HG03457 (cell line): ENCODE measurements around the gene H6PD.
"Not testable (repeated sequence)": the region's sequence is repeated elsewhere in the genome, so short reads cannot be mapped to it uniquely, and the experiment has no call there.

Source experiments
- ATAC-seq: cut with Tn5 transposase; IDR thresholded peaks from one replicate; pipeline ENCODE4 v1.9.1; 2021; ENCODE audit warnings: moderate number of reproducible peaks; ENCODE audit not compliant: unreplicated experiment

Gene H6PD

DNA sequence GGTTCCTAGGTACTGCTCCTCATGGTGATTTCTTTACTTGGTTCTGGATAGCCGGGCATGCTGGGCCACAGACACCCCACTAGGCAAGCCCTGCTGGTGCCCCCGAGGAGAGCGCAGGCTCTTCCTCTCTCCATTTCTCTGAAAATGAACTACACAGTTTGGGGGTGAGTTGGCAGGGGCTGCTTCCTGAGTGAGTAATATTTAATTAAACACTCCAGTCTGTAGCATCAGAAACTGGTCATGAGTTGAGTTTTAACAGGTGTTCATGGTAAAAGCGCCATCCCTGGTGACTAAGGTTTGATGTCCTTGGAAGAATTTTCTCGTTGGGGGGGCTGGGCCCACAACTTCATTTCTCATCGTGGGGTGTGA lies 59.8 kb downstream of the H6PD start:
- ATAC-seq: no peak

DNA sequence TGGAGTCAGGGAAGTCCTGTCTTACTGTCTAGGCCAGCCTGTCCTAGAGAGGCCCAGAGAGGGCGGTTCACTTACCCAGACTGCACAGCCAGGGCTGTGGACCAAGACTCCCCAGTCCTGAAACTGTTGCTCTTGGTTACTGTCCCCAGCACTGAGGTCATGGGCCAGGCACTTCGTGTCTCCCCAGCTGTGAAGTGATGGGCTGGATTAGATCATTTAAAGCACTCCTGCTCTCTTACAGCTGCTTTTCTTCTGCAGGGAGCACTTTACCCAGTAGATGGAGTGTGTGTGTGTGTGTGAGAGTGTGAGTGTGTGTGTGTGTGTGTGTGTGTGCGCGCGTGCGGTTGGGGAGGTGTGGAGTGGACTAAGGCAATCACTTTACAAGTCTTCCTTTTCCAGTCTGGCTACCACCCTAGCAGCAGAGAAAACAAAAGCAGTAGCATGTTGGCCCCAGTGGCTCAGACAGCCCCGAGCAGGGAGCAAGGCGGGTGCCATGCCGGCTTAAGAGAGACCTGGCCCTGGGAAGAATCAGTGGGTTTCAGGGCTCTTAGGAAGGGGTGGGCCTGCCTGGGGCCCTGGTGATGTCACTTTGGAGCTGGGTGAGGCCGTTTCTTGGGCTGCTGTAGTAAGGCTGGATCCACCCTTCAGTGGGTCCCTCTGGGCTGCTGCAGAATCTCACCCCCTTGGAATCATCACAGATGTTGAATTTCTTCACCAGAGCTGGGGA lies 60.5 kb downstream of the H6PD start:
- no peak for ATAC-seq

- ATAC-seq: no peak
These were observed 61.3 kb downstream of the H6PD start for GRCh38 chr1:9295884-9296283.

DNA sequence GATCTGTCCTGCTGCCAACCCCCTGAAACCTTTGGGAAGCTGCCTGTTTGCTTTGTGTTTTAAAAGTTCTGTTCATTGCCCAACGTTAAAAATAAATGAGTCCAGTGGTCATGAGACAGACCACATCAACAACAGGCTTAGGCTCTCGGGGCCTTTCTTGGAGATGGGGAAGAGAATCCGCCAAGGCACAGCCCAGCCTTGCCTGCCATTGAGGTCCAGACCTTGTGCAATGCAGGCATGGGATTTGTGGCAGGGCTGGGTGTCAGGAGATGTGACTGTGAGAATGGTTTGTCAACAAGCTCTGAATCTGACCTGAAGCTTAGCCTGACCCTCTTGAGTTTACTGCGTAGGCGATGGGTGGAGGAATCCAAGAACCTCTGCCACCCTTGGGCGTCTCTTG lies 62.3 kb downstream of the H6PD start:
- no peak for ATAC-seq

GRCh38 chr1:9297831-9298230 lies 63.3 kb downstream of the H6PD start:
- ATAC-seq: no peak

DNA sequence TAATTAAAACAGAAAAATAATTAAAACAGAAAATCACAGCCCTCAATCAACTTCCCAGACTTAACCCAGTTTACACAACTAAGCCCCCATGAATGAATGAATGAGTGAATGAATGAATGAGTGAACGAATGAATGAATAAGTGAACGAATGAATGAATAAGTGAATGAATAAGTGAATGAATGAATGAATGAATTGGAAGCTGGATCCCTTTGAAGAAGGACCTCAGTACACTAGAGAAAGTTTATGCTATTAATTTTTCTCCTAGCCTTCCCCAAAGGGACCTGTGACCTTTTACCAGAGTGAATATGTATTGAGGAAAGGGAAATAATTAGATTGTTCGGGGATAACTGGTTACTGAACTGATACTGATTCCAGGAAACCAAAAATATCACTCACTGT lies 63.7 kb downstream of the H6PD start:
- ATAC-seq: no peak

DNA sequence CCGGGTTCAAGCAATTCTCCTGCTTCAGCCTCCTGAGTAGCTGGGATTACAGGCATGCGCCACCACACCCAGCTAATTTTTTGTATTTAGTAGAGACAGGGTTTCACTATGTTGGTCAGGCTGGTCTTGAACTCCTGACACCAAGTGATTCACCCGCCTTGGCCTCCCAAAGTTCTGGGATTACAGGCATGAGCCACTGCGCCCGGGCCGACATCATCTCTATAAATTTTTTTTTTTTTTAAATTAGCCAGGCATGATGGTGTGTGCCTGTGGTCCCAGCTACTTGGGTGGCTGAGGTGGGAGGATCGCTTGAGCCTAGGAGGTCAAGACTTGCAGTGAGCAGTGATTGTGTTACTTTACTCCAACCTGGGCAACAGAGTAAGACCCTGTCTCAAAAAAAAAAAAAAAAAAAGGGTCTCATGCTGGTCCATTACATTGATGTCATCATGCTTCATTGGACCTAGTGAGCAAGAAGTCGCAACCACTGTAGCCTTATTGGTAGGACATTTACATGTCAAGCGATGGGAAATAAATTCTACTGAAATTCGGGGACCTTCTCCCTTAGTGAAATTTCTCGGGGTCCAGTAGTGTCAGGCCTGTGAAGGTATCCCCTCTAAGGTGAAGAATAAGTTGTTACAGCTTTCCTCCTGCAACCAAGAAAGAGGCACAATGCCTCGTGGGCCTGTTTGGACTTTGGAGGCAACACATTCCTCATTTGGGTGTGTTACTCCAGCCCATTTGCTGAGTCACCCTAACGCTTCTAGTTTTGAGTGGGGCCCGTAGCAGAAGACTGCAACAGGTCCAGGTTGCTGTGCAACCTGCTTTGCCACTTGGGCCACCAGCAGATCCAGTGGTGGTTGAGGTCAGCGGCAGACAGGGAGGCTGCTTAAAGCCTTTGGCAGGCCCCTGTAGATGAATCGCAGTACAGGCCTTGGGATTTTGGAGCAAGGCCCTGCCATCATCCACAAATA lies 65.3 kb downstream of the H6PD start:
- not testable (repeated sequence) for ATAC-seq

DNA sequence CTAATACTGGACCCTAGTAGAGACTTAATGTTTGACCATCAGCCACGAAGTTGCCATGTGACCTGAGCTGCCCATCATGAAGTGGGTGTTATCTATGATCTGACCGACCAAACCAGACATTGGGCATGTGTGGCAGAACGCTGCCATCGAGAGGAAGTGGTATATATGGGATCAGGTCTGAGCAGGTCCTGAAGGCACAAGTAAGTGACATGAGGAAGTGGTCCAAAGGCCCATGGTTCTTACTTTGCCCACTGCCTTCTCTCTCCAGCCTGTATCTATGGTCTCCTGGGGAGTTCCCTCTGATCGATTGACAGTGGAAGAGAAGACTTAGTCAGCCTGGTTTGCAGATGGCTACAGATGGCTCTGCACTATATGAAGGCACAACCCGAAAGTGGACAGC lies 66.0 kb downstream of the H6PD start:
- no peak for ATAC-seq

DNA sequence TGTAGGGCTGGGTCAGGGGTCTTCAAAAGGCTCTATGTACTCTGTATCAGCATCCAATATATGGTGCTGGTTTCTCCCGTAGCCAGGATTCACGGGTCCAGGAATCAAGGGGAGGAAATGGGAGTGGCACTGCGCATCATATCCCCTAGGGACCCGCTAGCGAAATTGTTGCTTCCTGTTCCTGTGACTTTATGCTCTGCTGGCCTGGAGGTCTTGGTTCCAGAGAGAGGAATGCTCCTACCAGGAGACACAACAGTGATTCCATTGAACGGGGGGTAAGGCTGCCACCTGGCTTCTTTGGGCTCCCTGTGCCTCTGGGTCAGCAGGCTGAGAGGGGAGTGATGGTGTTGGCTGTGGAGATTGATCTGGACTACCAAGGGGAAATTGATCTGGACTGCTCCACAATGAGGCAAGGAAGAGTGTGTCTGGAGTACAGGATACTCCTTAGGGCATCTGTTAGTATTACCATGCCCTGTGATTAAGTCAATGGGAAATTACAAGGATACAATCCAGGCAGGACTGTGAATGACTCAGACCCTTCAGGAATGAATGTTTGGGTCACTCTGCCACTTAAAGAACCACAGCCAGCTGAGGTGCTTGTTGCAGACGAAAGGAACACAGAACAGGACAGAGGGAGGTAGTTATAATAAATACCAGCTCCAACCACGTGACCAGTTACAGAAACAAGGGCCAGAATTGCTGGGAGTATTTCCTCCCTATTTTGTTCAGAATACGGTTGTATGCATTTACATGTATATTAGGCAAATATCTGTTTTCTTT lies 68.4 kb downstream of the H6PD start:
- no peak for ATAC-seq

DNA sequence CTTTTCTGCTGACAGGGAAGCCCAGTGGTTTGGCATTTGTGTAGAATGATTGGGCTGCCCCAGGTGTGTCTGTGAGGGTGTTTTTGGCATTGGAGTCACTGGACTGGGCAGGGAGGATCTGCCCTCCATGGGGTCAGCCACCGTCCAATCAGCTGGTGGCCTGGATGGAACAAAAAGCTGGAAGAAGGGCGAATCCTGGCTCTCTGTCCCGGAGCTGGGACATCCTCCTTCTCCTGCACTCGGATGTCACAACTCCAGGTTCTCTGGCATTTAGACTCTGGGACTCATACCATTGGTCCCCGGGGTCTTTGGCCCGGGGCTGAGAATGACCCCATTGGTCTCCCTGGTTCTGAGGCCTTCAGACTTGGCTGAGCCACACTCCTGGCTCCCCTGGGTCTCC lies 69.3 kb downstream of the H6PD start:
- ATAC-seq: no peak

- ATAC-seq: no peak
These were observed 70.6 kb downstream of the H6PD start for GRCh38 chr1:9305216-9305615.

DNA sequence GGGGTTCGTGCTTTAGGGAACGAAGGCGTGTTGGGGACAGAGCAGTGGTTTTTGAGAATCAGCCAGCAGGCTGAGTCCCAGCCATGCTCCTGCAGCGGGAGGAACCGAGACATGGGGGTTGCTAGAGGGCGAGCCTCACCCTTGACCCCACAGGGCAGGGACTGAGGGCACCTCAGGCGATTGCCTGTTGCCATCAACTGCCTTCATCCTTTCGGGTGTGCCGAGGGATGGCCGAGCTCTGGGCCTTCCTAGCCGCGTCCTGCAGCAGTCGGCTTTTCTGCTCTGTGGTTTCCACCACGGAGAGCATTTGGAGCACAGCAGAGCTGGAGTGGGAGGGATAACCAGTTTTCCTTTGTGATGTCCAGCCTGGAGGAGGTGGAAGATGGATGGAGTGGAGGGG lies 71.4 kb downstream of the H6PD start:
- no peak for ATAC-seq

- no peak for ATAC-seq
These were observed 72.7 kb downstream of the H6PD start for GRCh38 chr1:9307303-9307702.

DNA sequence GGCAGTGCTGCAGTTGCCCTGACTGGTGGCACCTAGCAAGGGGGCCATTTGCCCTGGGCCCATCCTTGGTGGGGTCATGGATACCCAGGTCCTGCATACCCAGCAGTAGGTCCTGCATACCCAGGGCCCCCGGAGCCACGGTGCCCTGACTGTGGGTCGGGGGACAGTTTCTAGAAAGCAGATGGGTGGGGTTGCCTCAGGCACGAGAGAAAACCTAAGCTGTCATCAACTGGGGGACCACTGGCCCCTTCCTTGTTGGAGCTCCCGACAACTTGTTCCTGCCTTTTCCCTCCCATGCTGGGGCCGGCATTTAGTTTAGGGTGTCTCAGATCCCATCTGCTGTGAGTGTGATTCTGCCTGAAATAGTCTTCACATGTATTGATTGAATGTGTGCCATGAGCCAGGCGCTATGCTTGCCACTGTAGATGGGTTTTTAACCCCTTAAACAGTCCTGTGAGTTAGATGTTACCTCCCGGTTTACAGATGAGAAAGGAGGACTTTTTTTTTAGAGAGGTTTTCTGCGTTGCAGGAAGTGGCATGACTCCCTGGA lies 73.7 kb downstream of the H6PD start:
- ATAC-seq: no peak

GRCh38 chr1:9309080-9309479 lies 74.5 kb downstream of the H6PD start:
- ATAC-seq: no peak

- no peak for ATAC-seq
These were observed 75.4 kb downstream of the H6PD start for GRCh38 chr1:9309991-9310390.

DNA sequence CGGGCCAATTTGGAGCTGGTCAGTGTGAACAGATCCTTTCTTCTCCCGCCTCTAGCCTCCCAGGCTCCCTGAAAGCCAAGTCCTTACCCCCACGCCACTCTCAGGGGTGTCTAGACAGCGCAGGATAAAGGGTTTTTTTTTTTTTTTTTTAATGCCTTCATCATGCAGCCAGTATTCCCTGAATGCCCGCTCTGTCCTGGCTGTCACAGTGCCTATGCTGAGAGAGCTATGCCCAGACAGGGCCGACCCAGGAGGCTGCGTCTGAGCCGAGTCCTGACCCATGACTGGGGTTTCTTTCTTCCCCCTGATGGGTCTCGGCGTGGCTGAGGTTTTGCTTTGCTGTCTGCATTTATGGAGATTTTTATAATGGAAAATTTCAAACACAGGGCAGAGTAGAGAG lies 76.5 kb downstream of the H6PD start:
- ATAC-seq: no peak

GRCh38 chr1:9311479-9311878 lies 76.9 kb downstream of the H6PD start:
- ATAC-seq: no peak

DNA sequence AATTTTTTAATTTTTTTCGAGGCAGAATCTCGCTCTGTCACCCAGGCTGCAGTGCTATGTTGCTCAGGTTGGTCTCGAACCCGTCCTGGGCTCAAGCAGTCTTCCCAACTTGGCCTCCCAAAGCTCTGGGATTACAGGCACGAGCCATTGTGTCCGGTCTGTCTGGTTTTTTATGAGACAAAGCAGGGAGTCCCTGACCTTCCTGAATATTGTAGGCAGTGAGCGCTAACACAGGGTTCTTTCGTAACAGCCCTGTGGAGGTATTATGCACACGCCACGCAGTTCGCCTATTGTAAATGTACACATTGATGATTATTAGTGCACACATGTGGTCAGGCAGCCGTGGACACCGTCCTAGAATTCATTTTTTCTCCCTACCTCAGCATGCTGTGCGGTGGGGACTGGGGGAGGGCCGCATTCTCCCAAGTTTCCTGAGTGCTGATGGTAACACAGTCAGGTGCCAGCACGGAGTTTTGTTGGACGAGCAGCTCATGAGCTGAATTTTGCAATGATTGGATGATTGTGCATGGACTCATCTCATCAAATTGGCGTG lies 77.7 kb downstream of the H6PD start:
- no peak for ATAC-seq

- no peak for ATAC-seq
These were observed 79.0 kb downstream of the H6PD start for GRCh38 chr1:9313576-9313975.

GRCh38 chr1:9314111-9314510 lies 79.5 kb downstream of the H6PD start:
- no peak for ATAC-seq
